ENCODE results near the gene NANP. TPM values are rescaled to one million over a fixed set of nuclear protein-coding genes. Genes with fewer than 3 reads are reported as not detected.
A peak's percentile ranks its signal among the peaks of the same experiment; 100 is the strongest.

NANP gene
- total and polyA plus RNA-seq, 2 of the 13 experiments (the other 11 are each of a cell fraction or from before 2014, with no cell fraction given), result 8.9 to 21.5 TPM

DNA sequence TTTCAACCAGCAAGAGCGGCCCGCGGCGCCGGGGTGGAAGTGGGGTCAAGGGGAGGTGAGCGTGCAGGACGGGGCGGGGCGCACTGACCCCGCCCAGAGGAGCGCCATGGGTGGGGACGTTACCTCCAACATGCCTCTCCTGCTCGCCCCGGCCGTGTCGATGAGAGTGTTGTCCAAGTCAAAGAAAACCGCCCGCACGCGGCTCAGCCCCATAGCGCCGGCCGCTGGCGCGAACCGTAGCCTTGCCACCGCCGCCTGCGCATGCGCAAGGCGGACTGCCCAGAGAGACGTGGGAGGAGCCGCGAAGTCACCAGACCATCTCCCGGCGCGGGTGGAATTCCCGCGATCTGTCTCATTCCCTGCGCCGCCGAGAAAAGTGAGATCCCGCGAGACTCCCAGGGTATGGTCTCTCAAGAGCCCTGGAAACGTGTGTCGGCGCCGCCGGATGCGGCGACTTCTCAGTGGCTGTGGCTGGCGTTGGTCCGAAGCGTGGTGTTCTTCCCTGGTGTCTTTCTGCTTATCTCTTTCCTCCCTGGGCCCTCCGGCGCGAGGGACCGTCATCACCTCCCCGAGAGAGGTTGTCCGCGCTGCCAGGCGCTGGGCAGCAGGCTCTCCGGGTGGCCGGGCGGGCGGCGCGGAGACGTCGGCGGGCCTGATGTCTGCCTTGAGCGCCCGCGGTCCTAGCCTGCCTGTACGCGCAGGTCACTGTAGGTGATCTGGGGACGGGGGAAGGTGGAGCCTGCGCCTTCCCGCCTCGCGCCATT lies at the start of gene NANP (continued):
- TF ChIP-seq, protein P1, sequence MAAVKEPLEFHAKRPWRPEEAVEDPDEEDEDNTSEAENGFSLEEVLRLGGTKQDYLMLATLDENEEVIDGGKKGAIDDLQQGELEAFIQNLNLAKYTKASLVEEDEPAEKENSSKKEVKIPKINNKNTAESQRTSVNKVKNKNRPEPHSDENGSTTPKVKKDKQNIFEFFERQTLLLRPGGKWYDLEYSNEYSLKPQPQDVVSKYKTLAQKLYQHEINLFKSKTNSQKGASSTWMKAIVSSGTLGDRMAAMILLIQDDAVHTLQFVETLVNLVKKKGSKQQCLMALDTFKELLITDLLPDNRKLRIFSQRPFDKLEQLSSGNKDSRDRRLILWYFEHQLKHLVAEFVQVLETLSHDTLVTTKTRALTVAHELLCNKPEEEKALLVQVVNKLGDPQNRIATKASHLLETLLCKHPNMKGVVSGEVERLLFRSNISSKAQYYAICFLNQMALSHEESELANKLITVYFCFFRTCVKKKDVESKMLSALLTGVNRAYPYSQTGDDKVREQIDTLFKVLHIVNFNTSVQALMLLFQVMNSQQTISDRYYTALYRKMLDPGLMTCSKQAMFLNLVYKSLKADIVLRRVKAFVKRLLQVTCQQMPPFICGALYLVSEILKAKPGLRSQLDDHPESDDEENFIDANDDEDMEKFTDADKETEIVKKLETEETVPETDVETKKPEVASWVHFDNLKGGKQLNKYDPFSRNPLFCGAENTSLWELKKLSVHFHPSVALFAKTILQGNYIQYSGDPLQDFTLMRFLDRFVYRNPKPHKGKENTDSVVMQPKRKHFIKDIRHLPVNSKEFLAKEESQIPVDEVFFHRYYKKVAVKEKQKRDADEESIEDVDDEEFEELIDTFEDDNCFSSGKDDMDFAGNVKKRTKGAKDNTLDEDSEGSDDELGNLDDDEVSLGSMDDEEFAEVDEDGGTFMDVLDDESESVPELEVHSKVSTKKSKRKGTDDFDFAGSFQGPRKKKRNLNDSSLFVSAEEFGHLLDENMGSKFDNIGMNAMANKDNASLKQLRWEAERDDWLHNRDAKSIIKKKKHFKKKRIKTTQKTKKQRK (IDR thresholded peaks at IDR 0.05; ENCODE audit: low read length), result no peak
- TF ChIP-seq ZNF547 (CRISPR knock-in tag; IDR thresholded peaks at IDR 0.05) (peak; percentile 94), ZNF713 (CRISPR knock-in tag; IDR thresholded peaks at IDR 0.05) (peak; percentile 96), ZNF850 (CRISPR knock-in tag; conservative IDR thresholded peaks at IDR 0.05) (peak; percentile 98), SPEN (CRISPR knock-in tag; IDR thresholded peaks at IDR 0.05; ENCODE audit: low read depth) (peak; percentile 93), ZNF703 (CRISPR knock-in tag; IDR thresholded peaks at IDR 0.05; ENCODE audit: borderline replicate concordance) (peak; percentile 97), ZNF747 (CRISPR knock-in tag; IDR thresholded peaks at IDR 0.05; ENCODE audit: borderline replicate concordance) (peak; percentile 99), NAIF1 (CRISPR knock-in tag; IDR thresholded peaks at IDR 0.05; ENCODE audit: borderline replicate concordance) (peak; percentile 95), SNAPC2 (CRISPR knock-in tag; IDR thresholded peaks at IDR 0.05) (peak; percentile 93), KLF11 (CRISPR knock-in tag; IDR thresholded peaks at IDR 0.05) (peak; percentile 97), ZNF761 (CRISPR knock-in tag; conservative IDR thresholded peaks at IDR 0.05) (peak; percentile 86), ZNF776 (CRISPR knock-in tag; IDR thresholded peaks at IDR 0.05) (peak; percentile 99; the same call in 1 of the 2 replicates), ZNF672 (CRISPR knock-in tag; IDR thresholded peaks at IDR 0.05) (no peak; the same call in 1 of the 2 replicates)
- TF ChIP-seq, protein P2, sequence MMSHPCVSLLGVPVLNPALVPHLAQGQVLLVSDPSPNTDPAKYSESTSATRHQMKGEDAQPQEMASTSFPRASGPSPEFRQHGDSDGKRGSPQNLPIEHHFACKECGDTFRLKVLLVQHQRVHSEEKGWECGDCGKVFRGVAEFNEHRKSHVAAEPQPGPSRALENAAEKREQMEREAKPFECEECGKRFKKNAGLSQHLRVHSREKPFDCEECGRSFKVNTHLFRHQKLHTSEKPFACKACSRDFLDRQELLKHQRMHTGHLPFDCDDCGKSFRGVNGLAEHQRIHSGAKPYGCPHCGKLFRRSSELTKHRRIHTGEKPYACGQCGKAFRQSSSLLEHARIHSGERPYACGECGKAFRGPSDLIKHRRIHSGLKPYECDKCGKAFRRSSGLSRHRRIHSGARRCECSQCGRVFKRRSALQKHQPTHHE (CRISPR knock-in tag; IDR thresholded peaks at IDR 0.05; ENCODE audit: borderline replicate concordance), result peak; percentile 74; the same call in 1 of the 2 replicates
- TF ChIP-seq, protein P3, sequence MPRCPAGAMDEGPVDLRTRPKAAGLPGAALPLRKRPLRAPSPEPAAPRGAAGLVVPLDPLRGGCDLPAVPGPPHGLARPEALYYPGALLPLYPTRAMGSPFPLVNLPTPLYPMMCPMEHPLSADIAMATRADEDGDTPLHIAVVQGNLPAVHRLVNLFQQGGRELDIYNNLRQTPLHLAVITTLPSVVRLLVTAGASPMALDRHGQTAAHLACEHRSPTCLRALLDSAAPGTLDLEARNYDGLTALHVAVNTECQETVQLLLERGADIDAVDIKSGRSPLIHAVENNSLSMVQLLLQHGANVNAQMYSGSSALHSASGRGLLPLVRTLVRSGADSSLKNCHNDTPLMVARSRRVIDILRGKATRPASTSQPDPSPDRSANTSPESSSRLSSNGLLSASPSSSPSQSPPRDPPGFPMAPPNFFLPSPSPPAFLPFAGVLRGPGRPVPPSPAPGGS (CRISPR knock-in tag; IDR thresholded peaks at IDR 0.05), result peak; percentile 99
- TF ChIP-seq, protein P4, sequence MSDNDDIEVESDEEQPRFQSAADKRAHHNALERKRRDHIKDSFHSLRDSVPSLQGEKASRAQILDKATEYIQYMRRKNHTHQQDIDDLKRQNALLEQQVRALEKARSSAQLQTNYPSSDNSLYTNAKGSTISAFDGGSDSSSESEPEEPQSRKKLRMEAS (IDR thresholded peaks at IDR 0.05), result peak; percentile 96
- TF ChIP-seq, protein P5, sequence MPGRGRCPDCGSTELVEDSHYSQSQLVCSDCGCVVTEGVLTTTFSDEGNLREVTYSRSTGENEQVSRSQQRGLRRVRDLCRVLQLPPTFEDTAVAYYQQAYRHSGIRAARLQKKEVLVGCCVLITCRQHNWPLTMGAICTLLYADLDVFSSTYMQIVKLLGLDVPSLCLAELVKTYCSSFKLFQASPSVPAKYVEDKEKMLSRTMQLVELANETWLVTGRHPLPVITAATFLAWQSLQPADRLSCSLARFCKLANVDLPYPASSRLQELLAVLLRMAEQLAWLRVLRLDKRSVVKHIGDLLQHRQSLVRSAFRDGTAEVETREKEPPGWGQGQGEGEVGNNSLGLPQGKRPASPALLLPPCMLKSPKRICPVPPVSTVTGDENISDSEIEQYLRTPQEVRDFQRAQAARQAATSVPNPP (CRISPR knock-in tag; IDR thresholded peaks at IDR 0.05), result peak; percentile 87
- TF ChIP-seq, protein P6, sequence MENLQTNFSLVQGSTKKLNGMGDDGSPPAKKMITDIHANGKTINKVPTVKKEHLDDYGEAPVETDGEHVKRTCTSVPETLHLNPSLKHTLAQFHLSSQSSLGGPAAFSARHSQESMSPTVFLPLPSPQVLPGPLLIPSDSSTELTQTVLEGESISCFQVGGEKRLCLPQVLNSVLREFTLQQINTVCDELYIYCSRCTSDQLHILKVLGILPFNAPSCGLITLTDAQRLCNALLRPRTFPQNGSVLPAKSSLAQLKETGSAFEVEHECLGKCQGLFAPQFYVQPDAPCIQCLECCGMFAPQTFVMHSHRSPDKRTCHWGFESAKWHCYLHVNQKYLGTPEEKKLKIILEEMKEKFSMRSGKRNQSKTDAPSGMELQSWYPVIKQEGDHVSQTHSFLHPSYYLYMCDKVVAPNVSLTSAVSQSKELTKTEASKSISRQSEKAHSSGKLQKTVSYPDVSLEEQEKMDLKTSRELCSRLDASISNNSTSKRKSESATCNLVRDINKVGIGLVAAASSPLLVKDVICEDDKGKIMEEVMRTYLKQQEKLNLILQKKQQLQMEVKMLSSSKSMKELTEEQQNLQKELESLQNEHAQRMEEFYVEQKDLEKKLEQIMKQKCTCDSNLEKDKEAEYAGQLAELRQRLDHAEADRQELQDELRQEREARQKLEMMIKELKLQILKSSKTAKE (CRISPR knock-in tag; IDR thresholded peaks at IDR 0.05; ENCODE audit: borderline replicate concordance), result peak; percentile 84; the same call in 1 of the 2 replicates

Data from HepG2 (cell line).